UCSD-AML1 (cell line): ENCODE results near the gene TRIM52.
"Not testable (repeated sequence)": the region's sequence is repeated elsewhere in the genome, so short reads cannot be mapped to it uniquely, and the experiment has no call there.

Experiments
- DNase-seq: peaks from one replicate; lab custom pipeline; 2025; ENCODE audit not compliant: unreplicated experiment; lab: John Stamatoyannopoulos, UW

The TRIM52 gene

DNA sequence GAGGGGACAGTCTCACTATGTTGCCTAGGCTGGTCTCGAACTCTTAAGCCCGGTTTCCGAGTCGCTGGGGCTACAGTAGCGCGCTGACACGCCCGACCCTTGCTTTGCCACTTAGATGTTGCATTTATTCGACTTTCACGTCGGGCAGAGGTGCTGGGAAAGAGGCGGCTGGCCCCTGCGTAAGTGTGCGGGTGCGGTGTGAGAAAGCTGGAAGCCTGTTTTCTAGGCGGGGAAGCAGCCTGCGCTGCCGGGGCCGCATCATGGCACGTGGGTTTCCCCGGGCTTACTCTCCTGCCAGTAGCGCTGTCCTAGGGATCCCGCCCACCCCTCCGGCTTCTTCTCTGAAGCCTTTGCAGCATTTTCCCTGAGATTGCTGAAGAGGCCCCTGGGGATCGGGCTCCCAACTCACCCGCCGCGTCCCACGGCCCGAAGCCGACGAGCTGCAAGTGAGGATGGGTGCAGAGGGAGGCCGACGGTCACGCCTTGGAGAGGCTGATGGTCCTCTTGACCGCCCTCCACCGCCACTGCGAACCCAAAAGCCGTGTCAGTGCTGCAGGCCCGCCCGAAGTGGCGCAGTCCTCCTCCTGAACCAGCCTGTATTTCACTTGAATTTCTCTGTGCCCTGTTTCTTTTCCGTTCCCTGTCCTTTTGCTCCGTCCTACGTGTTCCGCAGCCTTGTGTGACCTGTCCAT lies 43.7 kb downstream of the TRIM52 start:
- DNase-seq: no peak

DNA sequence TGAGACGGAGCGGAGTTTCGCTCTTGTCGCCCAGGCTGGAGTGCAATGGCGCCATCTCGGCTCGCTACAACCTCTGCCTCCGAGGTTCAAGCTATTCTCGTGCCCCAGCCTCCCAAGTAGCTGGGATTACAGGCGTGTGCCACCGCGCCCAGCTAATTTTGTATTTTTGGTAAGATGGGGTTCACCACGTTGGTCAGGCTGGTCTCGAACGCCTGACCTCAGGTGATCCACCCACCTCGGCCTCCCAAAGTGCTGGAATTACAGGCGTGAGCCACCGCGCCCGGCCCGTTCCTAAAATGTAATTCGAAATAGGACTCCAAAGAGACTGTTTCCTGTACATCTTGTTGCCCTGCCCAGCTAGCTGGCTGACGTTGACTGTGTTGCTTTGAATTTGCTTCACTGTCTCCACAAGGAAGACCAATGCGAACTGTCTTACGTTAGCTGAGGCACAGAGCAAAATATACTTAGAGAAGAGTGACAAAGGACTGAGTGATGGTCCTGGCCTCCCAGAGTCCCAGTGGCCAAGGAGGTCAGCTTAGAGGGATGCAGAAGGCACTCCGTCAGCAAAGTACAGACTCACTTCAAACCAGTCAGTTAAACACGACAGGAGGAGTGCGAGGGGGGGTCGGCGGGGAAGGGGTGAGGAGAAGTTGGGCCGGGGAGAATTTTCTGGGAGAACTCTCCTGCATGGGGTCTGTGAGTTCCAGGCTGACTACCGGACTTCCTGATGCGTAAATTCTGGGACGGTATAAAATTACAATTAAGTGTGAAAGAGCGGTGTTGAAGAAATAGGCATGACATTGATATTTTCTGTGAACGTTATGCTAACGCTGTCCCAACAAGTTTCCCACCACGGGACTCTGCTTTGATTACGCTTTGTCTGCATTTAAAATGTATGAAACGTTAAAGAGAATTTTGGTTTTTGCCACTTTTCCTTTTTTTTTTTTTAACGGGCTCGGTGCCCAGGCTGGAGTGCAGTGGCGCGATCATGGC lies 44.6 kb downstream of the TRIM52 start:
- no peak for DNase-seq

DNA sequence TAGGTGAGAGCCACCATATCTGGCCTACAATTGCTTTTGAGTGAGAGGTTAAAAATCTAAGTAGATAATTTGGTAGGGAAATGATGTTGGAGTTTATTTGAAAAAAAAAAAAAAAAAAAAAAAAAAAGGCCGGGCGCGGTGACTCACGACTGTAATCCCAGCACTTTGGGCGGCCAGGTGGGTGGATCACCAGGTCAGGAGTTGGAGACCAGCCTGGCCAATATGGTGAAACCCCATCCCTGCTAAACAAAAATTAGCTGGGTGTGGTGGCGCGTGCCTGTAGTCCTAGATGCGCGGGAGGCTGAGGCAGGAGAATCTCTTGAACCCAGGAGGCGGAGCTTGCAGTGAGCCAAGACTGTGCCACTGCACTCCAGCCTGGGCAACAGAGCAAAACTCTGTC lies 46.7 kb downstream of the TRIM52 start:
- DNase-seq: not testable (repeated sequence)

DNA sequence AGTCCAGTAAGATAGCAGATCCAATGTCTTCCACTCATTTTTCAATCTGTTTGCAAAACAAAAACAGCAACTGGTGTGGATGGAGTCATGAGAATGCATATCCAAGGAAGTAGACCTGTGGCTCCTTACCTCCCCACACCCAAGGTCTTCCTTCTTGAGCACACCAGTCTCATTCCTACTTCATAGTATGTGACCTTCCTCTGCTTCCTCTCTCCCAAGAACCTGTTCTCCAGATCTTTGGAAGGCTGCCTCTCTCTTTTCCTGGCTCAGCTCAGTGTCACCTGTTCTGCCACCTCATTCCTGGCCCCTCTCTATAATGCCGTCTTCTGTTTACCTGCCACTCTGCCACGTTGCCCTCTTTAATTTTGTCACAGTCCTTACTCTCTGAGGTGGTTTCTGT lies 48.0 kb downstream of the TRIM52 start:
- no peak for DNase-seq

DNA sequence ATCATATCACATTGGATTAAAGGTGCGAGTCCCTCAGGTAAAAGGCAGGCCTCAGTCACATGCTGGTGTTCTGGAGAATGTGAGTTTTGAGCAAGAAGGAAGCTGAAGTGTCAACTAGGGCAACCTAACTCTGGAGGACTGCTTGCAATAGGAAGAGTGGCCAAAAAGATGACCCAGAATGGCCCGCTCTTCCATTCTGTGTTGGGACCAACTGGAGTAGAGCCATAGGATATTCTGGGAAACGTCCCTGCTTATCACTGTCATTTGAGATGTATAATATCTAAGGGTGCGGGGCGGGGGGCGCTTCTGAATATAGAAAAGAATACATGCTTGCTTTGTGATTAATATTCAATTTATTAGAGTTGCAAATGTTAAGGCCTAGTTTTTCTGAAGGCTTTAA lies 48.9 kb downstream of the TRIM52 start:
- DNase-seq: no peak

DNA sequence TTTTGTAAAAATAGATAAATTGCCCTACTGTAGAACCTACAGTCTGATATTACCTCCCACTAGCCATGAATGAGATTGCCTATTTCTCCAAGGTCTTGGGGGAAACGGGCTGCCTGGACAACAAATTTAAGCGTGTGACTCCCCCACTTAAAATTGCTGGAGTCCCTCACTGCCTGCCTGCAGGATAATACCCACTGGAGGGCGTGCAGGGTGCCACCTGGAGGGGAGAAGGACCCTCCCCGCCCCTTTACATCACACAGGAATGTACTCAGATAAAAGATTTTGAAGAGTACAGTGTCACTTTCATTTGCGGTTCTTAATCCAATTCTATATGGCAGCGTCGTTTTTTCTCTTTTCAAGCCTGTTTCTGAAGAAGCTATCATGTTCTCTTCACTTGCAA lies 49.7 kb downstream of the TRIM52 start:
- DNase-seq: no peak

DNA sequence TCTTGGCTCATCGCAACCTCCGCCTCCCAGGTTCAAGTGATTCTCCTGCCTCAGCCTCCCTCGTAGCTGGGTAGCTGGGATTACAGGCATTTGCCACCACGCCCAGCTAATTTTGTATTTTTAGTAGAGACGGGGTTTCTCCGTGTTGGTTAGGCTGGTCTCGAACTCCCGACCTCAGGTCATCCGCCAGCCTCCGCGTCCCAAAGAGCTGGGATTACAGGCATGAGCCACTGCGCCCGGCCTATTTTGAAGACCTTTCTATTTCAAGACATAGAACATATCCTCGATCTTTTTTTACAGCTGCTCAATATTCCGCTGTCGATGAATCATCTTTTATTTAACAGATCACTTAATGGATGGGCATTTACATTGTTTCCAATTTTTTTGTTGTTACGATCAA lies 50.2 kb downstream of the TRIM52 start:
- not testable (repeated sequence) for DNase-seq

DNA sequence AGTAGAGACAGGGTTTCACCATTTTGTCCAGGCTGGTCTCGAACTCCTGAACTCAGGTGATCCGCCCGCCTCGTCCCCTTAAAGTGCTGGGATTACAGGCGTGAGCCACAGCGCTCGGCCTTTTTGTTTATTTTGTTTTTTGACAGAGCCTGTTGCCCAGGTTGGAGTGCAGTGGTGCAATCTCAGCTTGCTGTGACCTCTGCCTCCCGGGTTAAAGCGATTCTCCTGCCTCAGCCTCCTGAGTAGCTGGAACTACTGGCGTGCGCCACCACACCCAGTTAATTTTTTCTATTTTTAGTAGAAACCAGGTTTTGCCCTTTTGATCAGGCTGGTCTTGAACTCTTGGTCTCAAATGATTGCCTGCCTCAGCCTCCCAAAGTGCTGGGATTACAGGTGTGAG lies 50.8 kb downstream of the TRIM52 start:
- not testable (repeated sequence) for DNase-seq

DNA sequence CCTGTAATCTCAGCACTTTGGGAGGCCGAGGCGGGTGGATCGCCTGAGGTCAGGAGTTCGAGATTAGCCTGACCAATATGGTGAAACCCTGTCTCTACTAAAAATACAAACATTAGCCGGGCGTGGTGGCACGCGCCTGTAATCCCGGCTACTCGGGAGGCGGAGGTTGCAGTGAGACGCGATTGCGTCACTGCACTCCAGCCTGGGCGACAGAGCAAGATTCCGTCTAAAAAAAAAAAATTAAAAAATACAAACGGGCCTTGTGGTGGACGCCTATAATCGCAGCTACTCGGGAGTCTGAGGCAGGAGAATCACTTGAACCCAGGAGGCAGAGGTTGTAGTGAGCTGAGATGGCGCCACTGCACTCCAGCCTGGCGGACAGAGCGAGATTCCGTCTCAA lies 51.9 kb downstream of the TRIM52 start:
- not testable (repeated sequence) for DNase-seq

DNA sequence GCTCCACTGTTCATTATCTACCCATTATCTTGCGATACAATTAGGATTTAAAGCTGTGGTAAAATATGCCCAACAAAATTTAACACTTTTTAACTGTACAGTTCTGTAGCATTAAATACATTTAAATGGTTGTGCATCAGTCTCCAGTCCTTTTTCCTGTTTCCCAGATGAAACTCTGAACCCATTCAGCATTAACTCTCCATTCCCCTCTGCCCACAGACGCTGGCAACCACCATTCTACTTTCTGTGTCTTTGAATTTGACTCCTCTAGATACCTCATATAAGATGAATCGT lies 53.0 kb downstream of the TRIM52 start:
- DNase-seq: no peak

DNA sequence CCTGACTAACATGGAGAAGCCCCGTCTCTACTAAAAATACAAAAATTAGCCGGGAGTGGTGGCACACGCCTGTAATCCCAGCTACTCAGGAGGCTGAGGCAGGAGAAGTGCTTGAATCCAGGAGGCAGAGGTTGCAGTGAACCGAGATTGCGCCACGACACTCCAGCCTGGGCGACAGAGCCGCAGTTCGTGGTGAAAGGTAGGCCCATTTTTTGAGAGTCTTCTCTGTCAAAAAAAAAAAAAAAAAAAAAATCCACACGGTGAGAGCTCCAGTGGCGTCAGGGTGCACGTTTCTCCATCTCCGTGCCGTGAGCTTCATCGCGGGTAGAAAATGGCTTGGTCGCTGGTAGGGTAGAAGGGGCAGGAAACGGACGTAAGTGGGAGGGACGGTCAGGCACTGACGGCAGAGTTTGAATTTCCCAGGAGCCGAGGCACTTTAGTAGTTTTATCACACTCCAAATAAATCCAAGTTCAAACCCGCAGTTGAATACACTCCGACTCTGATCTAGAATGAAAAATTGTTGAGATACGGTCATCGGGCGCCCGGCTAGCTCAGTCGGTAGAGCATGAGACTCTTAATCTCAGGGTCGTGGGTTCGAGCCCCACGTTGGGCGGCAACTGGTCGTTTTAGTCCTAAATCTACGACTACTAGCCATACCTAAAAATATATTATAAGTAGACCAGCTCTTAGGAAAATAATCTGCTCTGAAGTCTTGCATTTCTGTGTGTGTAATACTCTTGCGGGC lies 53.6 kb downstream of the TRIM52 start:
- DNase-seq: no peak

DNA sequence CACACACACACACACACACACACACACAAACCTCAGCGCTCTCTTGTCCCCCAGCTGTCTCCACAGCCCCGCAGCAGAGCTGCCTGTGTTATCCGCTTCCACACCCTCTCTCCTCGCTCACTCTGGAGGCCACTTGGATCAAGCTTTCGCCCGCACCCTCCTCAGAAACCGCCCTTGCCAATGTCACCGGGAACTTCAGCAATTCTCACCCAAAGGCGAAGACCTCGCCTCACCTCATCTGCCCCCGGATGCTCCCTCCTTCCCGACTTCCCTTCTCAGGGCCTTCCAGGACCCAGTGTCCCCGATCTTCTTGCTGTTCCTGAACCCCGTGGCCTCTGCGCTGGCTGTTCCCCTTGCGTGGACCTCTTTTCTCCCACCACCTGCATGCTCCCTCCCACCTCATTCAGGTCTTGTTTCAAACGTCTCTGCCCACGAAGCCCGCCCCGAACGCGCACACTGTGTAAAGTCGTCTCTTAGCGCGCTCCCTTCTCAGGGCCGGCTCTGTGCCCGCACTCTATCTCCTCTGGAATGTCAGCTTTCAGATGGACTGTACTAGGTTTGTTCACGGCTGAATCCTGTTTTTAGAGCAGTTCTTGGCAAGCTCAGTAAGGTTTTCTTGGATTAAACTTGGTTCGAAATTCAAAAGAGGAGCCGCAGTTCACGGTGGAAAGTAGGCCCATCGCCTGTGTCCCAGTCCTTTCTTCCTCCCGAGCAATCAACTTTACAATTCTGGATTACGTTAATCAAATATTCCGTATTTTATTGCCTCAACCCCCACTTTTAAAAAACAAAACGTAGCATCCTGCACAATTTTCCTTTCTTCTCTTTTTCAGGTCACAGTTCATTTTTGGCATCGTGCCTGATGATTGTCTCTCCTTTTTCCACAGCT lies 54.9 kb downstream of the TRIM52 start:
- DNase-seq: no peak
